ENCODE measurements around the gene LRMDA. TPM values are rescaled to one million over a fixed set of nuclear protein-coding genes. Genes with fewer than 3 reads are reported as not detected.

LRMDA gene
- total and polyA plus RNA-seq, 2 of the 13 experiments (the other 11 are each of a cell fraction or from before 2014, with no cell fraction given) = 13.4 to 22.0 TPM

- intact Hi-C loops (cut with micrococcal nuclease; ENCODE audit: unreplicated experiment) = no loop called here
- Histone ChIP-seq H2AFZ (ENCODE audit: low read length) (no peak overlapping the region), H3K27ac (ENCODE audit: extremely low read length, insufficient read depth, low read length) (no peak overlapping the region), H4K20me1 (ENCODE audit: insufficient read depth, low read length) (no peaks in the 10 kb centered on the region), H3K9me3 (ENCODE audit: low read length) (no peaks in the 10 kb centered on the region), H3K4me1 (ENCODE audit: insufficient read depth, low read length) (peaks cover 15% of the 10 kb centered on the region), H3K27me3 (ENCODE audit: control insufficient read depth in 1 of 2, insufficient read depth in 2 of 2, low read length in 2 of 2) (no peaks in the 10 kb centered on the region), H3K4me2 (ENCODE audit: low read depth, low read length) (no peak overlapping the region), H3K79me2 (ENCODE audit: insufficient read depth, low read length) (no peaks in the 10 kb centered on the region), H3K36me3 (replicated peaks in 1 of 2; ENCODE audit: control insufficient read depth in 1 of 2, insufficient read depth in 2 of 2, low read length in 2 of 2) (no peaks in the 10 kb centered on the region; a peak in 1 of 5 replicates), H3K4me3 (replicated peaks in 1 of 3; ENCODE audit: insufficient read depth in 1 of 3, low read depth in 2 of 3, low read length in 3 of 3) (no peak overlapping the region), H3K9ac (ENCODE audit: insufficient read depth, low read depth, low read length) (no peak overlapping the region)
- WGBS (ENCODE audit: low lambda C conversion rate) = 89% methylated on average over 1 of the region's 1 CpG
- DNase-seq (ENCODE audit: low spot score) (no peak), ATAC-seq (no peak), FAIRE-seq (no peak)
- ChIA-PET CTCF (ENCODE audit: low intra/inter-chr PET ratio, low total read pairs) (no interaction called here), POLR2A (no interaction called here)
- no peak for TF ChIP-seq ZNF687 (CRISPR knock-in tag; IDR thresholded peaks at IDR 0.05)
- TF ChIP-seq ZNF639 (CRISPR knock-in tag; conservative IDR thresholded peaks at IDR 0.05) = no peak
- no peak for TF ChIP-seq ZNF619 (CRISPR knock-in tag; IDR thresholded peaks at IDR 0.05)
- TF ChIP-seq PCBP1 (IDR thresholded peaks at IDR 0.05; ENCODE audit: borderline replicate concordance, low read depth, low read length) = no peak
- TF ChIP-seq ZFP82 (CRISPR knock-in tag; IDR thresholded peaks at IDR 0.05; ENCODE audit: borderline replicate concordance) = no peak
- TF ChIP-seq ZNF557 (CRISPR knock-in tag; IDR thresholded peaks at IDR 0.05) = no peak
- TF ChIP-seq HDAC1 (CRISPR knock-in tag; IDR thresholded peaks at IDR 0.05) = no peak
- TF ChIP-seq IRF9 (CRISPR knock-in tag; IDR thresholded peaks at IDR 0.05; ENCODE audit: borderline replicate concordance) = no peak
- TF ChIP-seq ATF2 (CRISPR knock-in tag; IDR thresholded peaks at IDR 0.05) = no peak
- TF ChIP-seq ZNF629 (CRISPR knock-in tag; conservative IDR thresholded peaks at IDR 0.05) = no peak
- no peak for TF ChIP-seq BORCS8-MEF2B (CRISPR knock-in tag; IDR thresholded peaks at IDR 0.05)
- TF ChIP-seq NFYC (CRISPR knock-in tag; IDR thresholded peaks at IDR 0.05) = no peak
- TF ChIP-seq SKI (IDR thresholded peaks at IDR 0.05; ENCODE audit: partially characterized antibody) = no peak
- TF ChIP-seq YY1 (IDR thresholded peaks at IDR 0.05; ENCODE audit: insufficient read depth, insufficient replicate concordance, low read depth, low read length) = no peak
- in situ Hi-C loops (cut with HindIII; ENCODE audit: extremely low pct_ligation_motif_present, low pct_unique_long_range_greater_than_20kb) = no loop called here
- no TSS peak for BruUV-seq (replicated peaks)
Measured at GRCh38 chr10:75624638-75625037, 193.2 kb downstream of the LRMDA start.

Data from HepG2 (cell line).